H9 (cell line): ENCODE measurements around the gene AGTPBP1. TPM values are rescaled to one million over a fixed set of nuclear protein-coding genes. Genes with fewer than 3 reads are reported as not detected.

Source experiments
- DNase-seq: peaks from one replicate; pipeline ENCODE4 v3.0.0-alpha.2; 2017
- H2AFZ ChIP-seq: one replicate; pipeline ENCODE4 v1.6.1; 2013; ENCODE audit warnings: mild to moderate bottlenecking, low read length, control low read depth, moderate library complexity
- H2AK5ac ChIP-seq: 2 replicates; pipeline ENCODE4 v1.6.1; 2013; ENCODE audit warnings: low read length, control low read depth, mixed read lengths; ENCODE audit not compliant: insufficient read length
- H2BK120ac ChIP-seq: one replicate; pipeline ENCODE4 v1.6.1; 2013; ENCODE audit warnings: low read depth, mild to moderate bottlenecking, low read length, control low read depth, inconsistent platforms; ENCODE audit not compliant: poor library complexity, severe bottlenecking
- H2BK12ac ChIP-seq: 2 replicates; pipeline ENCODE4 v1.6.1; 2013; ENCODE audit warnings: low read length, control low read depth, mixed read lengths, low read depth; ENCODE audit not compliant: insufficient read length
- H2BK15ac ChIP-seq: 2 replicates; pipeline ENCODE4 v1.6.1; 2013; ENCODE audit warnings: low read depth, low read length, control low read depth
- H2BK20ac ChIP-seq: one replicate; pipeline ENCODE4 v1.6.1; 2013; ENCODE audit warnings: low read depth, mild to moderate bottlenecking, low read length, control low read depth, inconsistent platforms; ENCODE audit not compliant: poor library complexity, severe bottlenecking
- H2BK5ac ChIP-seq: 2 replicates; pipeline ENCODE4 v1.6.1; 2013; ENCODE audit warnings: low read length, control low read depth, mixed read lengths; ENCODE audit not compliant: insufficient read length
- H3K14ac ChIP-seq: 2 replicates; pipeline ENCODE4 v1.6.1; 2013; ENCODE audit warnings: low read length, control low read depth; ENCODE audit not compliant: insufficient read depth
- H3K18ac ChIP-seq: 2 replicates; pipeline ENCODE4 v1.6.1; 2013; ENCODE audit warnings: low read depth, mild to moderate bottlenecking, mixed read lengths, low read length, control low read depth; ENCODE audit not compliant: insufficient read length
- H3K23ac ChIP-seq: 2 replicates; pipeline ENCODE4 v1.6.1; 2013; ENCODE audit warnings: low read length, control low read depth, mixed read lengths, low read depth; ENCODE audit not compliant: insufficient read length
- H3K23me2 ChIP-seq: 2 replicates; pipeline ENCODE4 v1.6.1; 2013; ENCODE audit warnings: low read depth, mild to moderate bottlenecking, mixed read lengths, low read length, control low read depth; ENCODE audit not compliant: insufficient read length, poor library complexity, severe bottlenecking
- H3K27ac ChIP-seq: 2 replicates; pipeline ENCODE4 v1.5.1; 2013; ENCODE audit warnings: low read length, control low read depth, mixed read lengths, low read depth; ENCODE audit not compliant: insufficient read length
- H3K27me3 ChIP-seq: 2 replicates; pipeline ENCODE4 v1.6.1; 2013; ENCODE audit warnings: low read length, control low read depth, inconsistent platforms; ENCODE audit not compliant: insufficient read depth
- H3K4ac ChIP-seq: 2 replicates; pipeline ENCODE4 v1.6.1; 2013; ENCODE audit warnings: low read depth, mild to moderate bottlenecking, control low read depth, inconsistent platforms, low read length, moderate library complexity
- H3K4me1 ChIP-seq: 2 replicates; pipeline ENCODE4 v1.6.1; 2013; ENCODE audit warnings: low read length, control low read depth, inconsistent platforms; ENCODE audit not compliant: insufficient read depth
- H3K4me2 ChIP-seq: 2 replicates; pipeline ENCODE4 v1.6.1; 2013; ENCODE audit warnings: low read length, control low read depth, mixed read lengths; ENCODE audit not compliant: insufficient read length, insufficient read depth
- H3K56ac ChIP-seq: 2 replicates; pipeline ENCODE4 v1.6.1; 2013; ENCODE audit warnings: low read depth, mild to moderate bottlenecking, mixed read lengths, low read length, control low read depth; ENCODE audit not compliant: insufficient read length
- H3K79me1 ChIP-seq: 2 replicates; pipeline ENCODE4 v1.6.1; 2013; ENCODE audit warnings: low read depth, mild to moderate bottlenecking, moderate library complexity, low read length, control low read depth, inconsistent platforms; ENCODE audit not compliant: insufficient read depth, poor library complexity, severe bottlenecking
- H3K79me2 ChIP-seq: 2 replicates; pipeline ENCODE4 v1.6.1; 2013; ENCODE audit warnings: low read length, control low read depth, inconsistent platforms; ENCODE audit not compliant: insufficient read depth
- H3K9ac ChIP-seq: 2 replicates; pipeline ENCODE4 v1.6.1; 2013; ENCODE audit warnings: low read length, control low read depth, mixed read lengths; ENCODE audit not compliant: insufficient read length; ENCODE audit errors: extremely low read depth
- H3K9me3 ChIP-seq: one replicate; pipeline ENCODE4 v1.6.1; 2013; ENCODE audit warnings: low read depth, low read length, inconsistent platforms; ENCODE audit not compliant: control insufficient read depth
- H3T11ph ChIP-seq: one replicate; pipeline ENCODE4 v1.6.1; 2013; ENCODE audit warnings: mild to moderate bottlenecking, low read length, control low read depth, inconsistent platforms
- H4K20me1 ChIP-seq: one replicate; pipeline ENCODE4 v1.6.1; 2013; ENCODE audit not compliant: control insufficient read depth, insufficient read length, insufficient read depth
- H4K5ac ChIP-seq: 2 replicates; pipeline ENCODE4 v1.6.1; 2013; ENCODE audit warnings: low read depth, mild to moderate bottlenecking, mixed read lengths, low read length, control low read depth; ENCODE audit not compliant: insufficient read length
- H4K8ac ChIP-seq: replicated peaks from 2 replicates; pipeline ENCODE4 v1.6.1; 2013; ENCODE audit warnings: low read length, control low read depth, mixed read lengths, low read depth; ENCODE audit not compliant: insufficient read length
- H4K91ac ChIP-seq: 2 replicates; pipeline ENCODE4 v1.6.1; 2013; ENCODE audit warnings: low read depth, mild to moderate bottlenecking, moderate library complexity, mixed read lengths, low read length, control low read depth; ENCODE audit not compliant: insufficient read length
- H3K27ac Mint-ChIP-seq, 3 experiments: 2 replicates in 2 of 3; 3 replicates in 1 of 3; pipeline ENCODE4 v1.8.0; 2020 to 2021; ENCODE audit warnings: mixed read lengths in 3 of 3, mild to moderate bottlenecking in 1 of 3, moderate library complexity in 1 of 3
- H3K27me3 Mint-ChIP-seq: 2 replicates; pipeline ENCODE4 v1.8.0; 2021; ENCODE audit warnings: low read depth, mild to moderate bottlenecking, moderate library complexity, mixed read lengths
- H3K36me3 Mint-ChIP-seq, 3 experiments: 2 replicates in 2 of 3; 3 replicates in 1 of 3; pipeline ENCODE4 v1.8.0; 2020 to 2021; ENCODE audit warnings: low read depth in 3 of 3, mixed read lengths in 3 of 3; ENCODE audit not compliant: insufficient read depth in 1 of 3
- H3K4me1 Mint-ChIP-seq, 2 experiments: 2 replicates each; pipeline ENCODE4 v1.8.0; 2020; ENCODE audit warnings: mixed read lengths in 2 of 2
- H3K4me3 Mint-ChIP-seq, 2 experiments: 2 replicates in 1 of 2; 3 replicates in 1 of 2; pipeline ENCODE4 v1.8.0; 2020 to 2021; ENCODE audit warnings: mild to moderate bottlenecking in 2 of 2, mixed read lengths in 2 of 2, moderate library complexity in 1 of 2
- H3K9me3 Mint-ChIP-seq, 2 experiments: 2 replicates in 1 of 2; 3 replicates in 1 of 2; pipeline ENCODE4 v1.8.0; 2020; ENCODE audit warnings: mild to moderate bottlenecking in 2 of 2, mixed read lengths in 2 of 2, moderate library complexity in 1 of 2
- WGBS: extraction: QIAGEN DNeasy Blood & Tissue Kit; methylation state at CpG from one replicate; pipeline ENCODE4 v1.1.7; 2013; ENCODE audit warnings: missing lambda C conversion rate, low lambda C conversion rate, mixed read lengths; ENCODE audit not compliant: insufficient read length; ENCODE audit errors: extremely low coverage; 5-methylcytosine and 5-hydroxymethylcytosine counted together
- total RNA-seq: library from RNA; stranded (reverse); gene quantifications from 2 replicates; pipeline ENCODE4 v1.2.1, GENCODE V29; 2021
- TF ChIP-seq, protein P1 (sequence below): fragments of 200-600 bp; sonication (generic); conservative IDR thresholded peaks from 3 replicates; pipeline ENCODE4 v1.8.0; 2021; ENCODE audit warnings: antibody characterized with exemption, mild to moderate bottlenecking

AGTPBP1 gene
- total RNA-seq, 1 experiment from 2014 or later: 53.1 TPM

DNA sequence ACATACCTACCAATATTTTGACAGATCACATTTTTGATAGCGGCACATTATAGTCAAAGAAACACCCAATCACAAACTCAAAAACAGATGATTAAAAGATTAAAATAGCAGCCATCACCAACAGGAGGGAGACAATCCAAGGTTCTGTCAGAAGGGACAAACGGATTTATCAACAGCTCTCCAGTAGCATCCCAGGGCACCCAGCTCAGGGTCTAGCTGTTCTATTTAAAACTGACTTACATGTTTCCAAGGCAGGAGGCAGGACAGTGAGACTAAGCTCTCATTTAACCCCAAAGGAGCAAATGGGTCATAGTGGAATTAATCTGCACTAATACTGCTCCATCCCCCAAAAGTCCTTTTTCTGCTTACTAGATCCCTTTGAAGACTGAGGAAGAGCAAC is 3.2 kb downstream of the AGTPBP1 start:
- Histone ChIP-seq H2BK20ac (no peak overlapping the region), H4K8ac (no peak overlapping the region), H2AFZ (no peak overlapping the region), H3K79me2 (peaks cover 15% of the 10 kb centered on the region), H2BK12ac (no peak overlapping the region), H3K9ac (no peak overlapping the region), H3T11ph (no peak overlapping the region), H2BK5ac (no peak overlapping the region), H2AK5ac (no peak overlapping the region), H2BK120ac (no peak overlapping the region), H3K18ac (no peak overlapping the region), H3K4me2 (no peak overlapping the region), H3K14ac (no peak overlapping the region), H3K23me2 (peaks cover 4% of the 10 kb centered on the region), H3K79me1 (no peaks in the 10 kb centered on the region), H3K27ac (no peak overlapping the region), H4K20me1 (no peaks in the 10 kb centered on the region), H3K4ac (no peak overlapping the region), H4K5ac (no peak overlapping the region), H4K91ac (no peak overlapping the region), H3K23ac (no peak overlapping the region), H3K4me1 (no peaks in the 10 kb centered on the region), H3K27me3 (no peaks in the 10 kb centered on the region), H3K56ac (no peak overlapping the region), H2BK15ac (no peak overlapping the region), H3K9me3 (no peaks in the 10 kb centered on the region)
- H3K27me3 Mint-ChIP-seq: no peaks in the 10 kb centered on the region
- DNase-seq: no peak
- WGBS: no CpG with 5 or more reads among the region's 2 CpGs
- TF ChIP-seq, protein P1, sequence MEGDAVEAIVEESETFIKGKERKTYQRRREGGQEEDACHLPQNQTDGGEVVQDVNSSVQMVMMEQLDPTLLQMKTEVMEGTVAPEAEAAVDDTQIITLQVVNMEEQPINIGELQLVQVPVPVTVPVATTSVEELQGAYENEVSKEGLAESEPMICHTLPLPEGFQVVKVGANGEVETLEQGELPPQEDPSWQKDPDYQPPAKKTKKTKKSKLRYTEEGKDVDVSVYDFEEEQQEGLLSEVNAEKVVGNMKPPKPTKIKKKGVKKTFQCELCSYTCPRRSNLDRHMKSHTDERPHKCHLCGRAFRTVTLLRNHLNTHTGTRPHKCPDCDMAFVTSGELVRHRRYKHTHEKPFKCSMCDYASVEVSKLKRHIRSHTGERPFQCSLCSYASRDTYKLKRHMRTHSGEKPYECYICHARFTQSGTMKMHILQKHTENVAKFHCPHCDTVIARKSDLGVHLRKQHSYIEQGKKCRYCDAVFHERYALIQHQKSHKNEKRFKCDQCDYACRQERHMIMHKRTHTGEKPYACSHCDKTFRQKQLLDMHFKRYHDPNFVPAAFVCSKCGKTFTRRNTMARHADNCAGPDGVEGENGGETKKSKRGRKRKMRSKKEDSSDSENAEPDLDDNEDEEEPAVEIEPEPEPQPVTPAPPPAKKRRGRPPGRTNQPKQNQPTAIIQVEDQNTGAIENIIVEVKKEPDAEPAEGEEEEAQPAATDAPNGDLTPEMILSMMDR: no peak
- H3K27ac Mint-ChIP-seq: no peak overlapping the region
- no peaks in the 10 kb centered on the region for H3K9me3 Mint-ChIP-seq
- H3K4me1 Mint-ChIP-seq: peaks cover 33 to 35% of the 10 kb centered on the region in 2 experiments
- no peak overlapping the region for H3K4me3 Mint-ChIP-seq
- no peaks in the 10 kb centered on the region; a peak in 2 of 7 replicates for H3K36me3 Mint-ChIP-seq
